Measurements from ENCODE around the gene FBXO17.

GRCh38 chr19:38990949-38991697 lies 15.6 kb upstream of the FBXO17 start:
- TF ChIP-seq EZH2phosphoT487 (IDR thresholded peaks at IDR 0.05; ENCODE audit: insufficient read depth, low read depth): no peak
- TF ChIP-seq EZH2 (IDR thresholded peaks at IDR 0.05; ENCODE audit: insufficient read depth, poor library complexity, severe bottlenecking): no peak

All from GM23248 (cell line).